UCSD-AML1 (cell line): Measurements from ENCODE around the gene HOXC4.
A peak's percentile ranks its signal among the peaks of the same experiment; 100 is the strongest.

ENCODE experiments used
- DNase-seq: peaks from one replicate; lab custom pipeline; 2025; ENCODE audit not compliant: unreplicated experiment; lab: John Stamatoyannopoulos, UW

The HOXC4 gene

DNA sequence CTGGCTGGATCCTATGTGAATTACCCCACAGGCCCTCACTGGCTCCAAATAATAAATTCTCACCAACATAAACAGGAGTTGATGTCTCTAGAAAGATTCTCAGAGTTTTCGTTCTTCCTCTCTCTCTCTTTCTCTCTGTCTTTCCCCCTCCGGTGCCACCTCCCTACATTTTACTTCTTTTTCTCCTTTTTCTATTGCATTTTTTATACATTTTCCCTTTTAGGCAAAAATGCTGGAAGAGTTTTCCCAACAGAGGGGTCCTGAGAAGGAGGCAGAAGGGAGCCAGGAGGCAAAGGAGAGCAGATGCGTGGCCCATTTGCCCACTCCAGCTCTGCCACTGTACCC, 26.2 kb upstream of the HOXC4 start:
- no peak for DNase-seq

DNA sequence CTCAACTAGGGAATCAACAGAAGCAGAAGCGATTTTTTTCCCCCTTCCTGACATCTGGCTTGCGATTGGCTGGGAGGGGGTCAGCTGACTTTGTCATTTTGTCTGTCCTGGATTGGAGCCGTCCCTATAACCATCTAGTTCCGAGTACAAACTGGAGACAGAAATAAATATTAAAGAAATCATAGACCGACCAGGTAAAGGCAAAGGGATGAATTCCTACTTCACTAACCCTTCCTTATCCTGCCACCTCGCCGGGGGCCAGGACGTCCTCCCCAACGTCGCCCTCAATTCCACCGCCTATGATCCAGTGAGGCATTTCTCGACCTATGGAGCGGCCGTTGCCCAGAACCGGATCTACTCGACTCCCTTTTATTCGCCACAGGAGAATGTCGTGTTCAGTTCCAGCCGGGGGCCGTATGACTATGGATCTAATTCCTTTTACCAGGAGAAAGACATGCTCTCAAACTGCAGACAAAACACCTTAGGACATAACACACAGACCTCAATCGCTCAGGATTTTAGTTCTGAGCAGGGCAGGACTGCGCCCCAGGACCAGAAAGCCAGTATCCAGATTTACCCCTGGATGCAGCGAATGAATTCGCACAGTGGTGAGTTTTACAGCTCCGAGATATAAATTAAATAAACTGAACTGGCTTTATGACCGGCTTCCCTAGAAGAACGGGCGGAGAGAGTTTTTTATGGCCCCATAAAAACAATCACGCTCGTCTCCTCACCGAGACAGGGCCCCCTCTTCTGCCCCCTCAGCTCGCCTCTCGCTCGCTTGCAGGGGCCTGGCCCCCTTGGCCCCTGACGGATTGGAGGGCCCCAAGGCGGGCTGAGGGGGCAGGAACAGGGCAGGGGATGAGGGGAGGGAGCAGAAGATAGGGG, 25.1 kb upstream of the HOXC4 start, which contains the start of gene HOXC6:
Gene HOXC6, plus strand, starts transcription at position 127 of the 888 bp plus-strand sequence. Its CDS starts 82 bp downstream, at position 209.
- no peak for DNase-seq

DNA sequence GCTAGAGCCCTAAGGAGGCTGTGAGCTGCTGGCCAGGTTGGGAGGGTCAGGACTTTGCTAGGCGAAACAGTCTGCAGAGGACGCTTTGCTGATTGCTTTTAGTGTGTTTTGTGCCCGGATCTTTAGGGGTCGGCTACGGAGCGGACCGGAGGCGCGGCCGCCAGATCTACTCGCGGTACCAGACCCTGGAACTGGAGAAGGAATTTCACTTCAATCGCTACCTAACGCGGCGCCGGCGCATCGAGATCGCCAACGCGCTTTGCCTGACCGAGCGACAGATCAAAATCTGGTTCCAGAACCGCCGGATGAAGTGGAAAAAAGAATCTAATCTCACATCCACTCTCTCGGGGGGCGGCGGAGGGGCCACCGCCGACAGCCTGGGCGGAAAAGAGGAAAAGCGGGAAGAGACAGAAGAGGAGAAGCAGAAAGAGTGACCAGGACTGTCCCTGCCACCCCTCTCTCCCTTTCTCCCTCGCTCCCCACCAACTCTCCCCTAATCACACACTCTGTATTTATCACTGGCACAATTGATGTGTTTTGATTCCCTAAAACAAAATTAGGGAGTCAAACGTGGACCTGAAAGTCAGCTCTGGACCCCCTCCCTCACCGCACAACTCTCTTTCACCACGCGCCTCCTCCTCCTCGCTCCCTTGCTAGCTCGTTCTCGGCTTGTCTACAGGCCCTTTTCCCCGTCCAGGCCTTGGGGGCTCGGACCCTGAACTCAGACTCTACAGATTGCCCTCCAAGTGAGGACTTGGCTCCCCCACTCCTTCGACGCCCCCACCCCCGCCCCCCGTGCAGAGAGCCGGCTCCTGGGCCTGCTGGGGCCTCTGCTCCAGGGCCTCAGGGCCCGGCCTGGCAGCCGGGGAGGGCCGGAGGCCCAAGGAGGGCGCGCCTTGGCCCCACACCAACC, 23.9 kb upstream of the HOXC4 start:
- DNase-seq: no peak

GRCh38 chr12:54030442-54030801, 23.2 kb upstream of the HOXC4 start:
- no peak for DNase-seq

GRCh38 chr12:54030889-54031471, 22.7 kb upstream of the HOXC4 start:
- DNase-seq: no peak

- DNase-seq: no peak
These were observed 22.2 kb upstream of the HOXC4 start for GRCh38 chr12:54031480-54031879.

DNA sequence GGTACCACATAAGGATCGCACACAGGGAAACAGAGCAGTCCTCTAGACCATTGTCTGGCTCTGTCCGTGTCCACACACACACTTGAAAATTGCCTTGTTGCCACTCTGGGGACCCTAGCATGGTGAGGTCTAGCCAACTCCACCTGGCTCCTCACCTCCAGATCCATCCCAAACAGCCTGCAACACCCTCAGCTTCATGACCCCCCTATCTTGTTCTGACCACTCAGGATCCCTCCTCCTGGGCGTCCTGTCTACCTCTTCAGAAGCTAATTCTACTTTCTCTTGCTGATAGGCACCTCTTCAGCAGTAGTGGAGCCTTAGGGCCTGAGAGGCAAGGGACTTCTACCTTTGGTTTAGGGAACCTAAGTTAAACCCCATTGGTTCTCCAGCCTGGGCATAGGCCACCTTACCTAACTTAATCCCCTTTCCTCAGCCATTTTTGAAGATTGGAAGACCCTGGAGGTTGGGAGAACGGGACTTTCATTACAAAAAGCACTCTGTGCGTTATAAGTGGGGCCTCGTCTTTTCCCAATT, 21.5 kb upstream of the HOXC4 start:
- DNase-seq: no peak

DNA sequence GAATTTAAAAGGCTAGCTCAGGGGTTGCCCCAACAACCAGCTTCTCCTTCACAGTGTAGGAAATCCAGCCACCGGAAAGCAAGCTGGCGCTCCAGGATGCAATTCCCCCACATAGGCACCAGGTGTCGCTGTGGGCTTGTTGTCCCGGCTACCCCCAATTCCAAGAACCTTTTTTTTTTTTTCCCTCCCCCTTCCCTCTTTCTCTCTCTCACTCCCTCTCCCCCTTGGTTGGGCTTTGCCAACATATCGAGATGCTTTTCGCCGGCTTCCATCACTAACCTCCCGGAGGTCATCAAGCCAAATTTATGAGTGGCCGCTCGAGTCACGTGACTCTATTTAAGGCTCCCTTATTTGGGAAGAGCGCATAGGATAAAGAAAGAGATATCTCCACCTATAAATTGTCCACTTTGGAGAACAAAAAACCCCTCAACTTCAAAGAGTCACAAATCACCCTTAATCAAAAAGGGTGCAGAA, 21.0 kb upstream of the HOXC4 start, which contains the start of gene HOXC5:
Gene HOXC5, plus strand, starts transcription at position 424 of the 474 bp plus-strand sequence. CDS start 73 bp downstream, outside the sequence.
- DNase-seq: peak; percentile 62

GRCh38 chr12:54033106-54033979, 20.3 kb upstream of the HOXC4 start:
- no peak for DNase-seq

DNA sequence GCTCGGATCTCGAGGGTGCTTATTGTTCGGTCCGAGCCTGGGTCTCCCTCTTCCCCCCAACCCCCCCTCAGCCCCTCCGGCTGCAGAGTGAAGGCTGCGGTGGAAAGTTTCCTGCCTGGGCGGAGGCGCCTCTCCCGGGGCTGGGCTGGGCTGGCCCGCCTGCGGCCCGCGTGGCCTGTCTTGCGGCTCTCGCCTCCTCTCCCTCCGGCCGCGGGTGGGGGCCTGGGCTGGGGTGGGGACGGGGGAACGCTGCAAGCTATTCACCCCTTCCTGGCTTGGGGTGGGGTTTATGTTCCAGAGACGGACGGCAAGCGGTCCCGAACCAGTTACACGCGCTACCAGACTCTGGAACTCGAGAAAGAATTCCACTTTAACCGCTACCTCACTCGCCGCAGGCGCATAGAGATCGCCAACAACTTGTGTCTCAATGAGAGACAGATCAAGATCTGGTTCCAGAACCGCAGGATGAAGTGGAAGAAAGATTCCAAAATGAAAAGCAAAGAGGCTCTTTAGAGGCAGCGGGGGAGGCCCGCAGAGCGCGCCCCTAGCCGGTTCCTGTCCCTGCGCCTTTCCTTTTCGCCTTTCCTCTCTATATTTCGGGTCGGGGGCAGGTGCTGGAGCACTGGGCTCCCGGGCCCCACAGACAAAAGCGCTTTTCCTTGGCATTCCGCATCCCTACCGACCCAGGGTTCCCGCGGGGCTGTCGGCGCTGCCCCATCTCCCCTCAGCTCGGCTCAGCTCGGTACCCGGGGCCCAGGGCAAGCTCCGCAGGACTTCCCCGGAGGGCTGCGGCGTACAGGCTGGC, 19.5 kb upstream of the HOXC4 start:
- DNase-seq: no peak

GRCh38 chr12:54034785-54035310, 18.8 kb upstream of the HOXC4 start:
- DNase-seq: no peak

DNA sequence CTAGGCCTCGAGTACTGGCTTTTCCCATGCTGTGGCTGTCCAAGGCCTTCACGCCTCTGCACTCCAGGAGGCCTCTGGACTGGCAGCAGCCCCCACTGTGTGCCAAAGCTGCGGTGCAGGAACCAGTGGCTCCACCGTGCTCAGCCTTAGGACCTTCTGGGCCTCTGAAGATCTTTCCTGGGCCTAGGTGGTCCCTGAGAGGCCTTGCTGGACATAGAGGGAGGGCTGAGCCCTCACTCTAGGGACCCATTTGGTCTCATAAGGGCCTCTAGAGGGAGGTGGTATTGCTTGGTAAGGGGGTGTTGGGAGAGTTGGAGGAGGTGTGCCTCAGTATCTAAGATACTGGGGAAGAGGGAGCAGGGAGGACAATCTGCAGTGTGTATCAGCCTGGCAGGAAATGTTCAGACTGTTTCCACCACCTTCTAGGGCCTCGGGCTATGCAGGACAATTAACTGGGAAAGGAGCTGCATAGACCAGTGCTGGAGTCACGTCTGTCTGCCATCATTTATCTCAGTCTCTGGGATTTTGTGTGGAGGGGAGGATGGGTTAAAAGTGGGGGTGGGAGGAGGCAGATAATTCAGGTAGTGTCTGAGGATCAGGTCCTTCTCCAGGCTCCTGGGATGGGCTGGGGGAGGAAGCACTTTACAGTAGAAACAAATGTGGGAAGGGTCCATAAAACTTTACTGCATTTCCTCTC, 17.9 kb upstream of the HOXC4 start:
- no peak for DNase-seq

- DNase-seq: no peak
These were observed 16.8 kb upstream of the HOXC4 start for GRCh38 chr12:54036620-54037359.

GRCh38 chr12:54037360-54038283, 16.0 kb upstream of the HOXC4 start:
- no peak for DNase-seq

DNA sequence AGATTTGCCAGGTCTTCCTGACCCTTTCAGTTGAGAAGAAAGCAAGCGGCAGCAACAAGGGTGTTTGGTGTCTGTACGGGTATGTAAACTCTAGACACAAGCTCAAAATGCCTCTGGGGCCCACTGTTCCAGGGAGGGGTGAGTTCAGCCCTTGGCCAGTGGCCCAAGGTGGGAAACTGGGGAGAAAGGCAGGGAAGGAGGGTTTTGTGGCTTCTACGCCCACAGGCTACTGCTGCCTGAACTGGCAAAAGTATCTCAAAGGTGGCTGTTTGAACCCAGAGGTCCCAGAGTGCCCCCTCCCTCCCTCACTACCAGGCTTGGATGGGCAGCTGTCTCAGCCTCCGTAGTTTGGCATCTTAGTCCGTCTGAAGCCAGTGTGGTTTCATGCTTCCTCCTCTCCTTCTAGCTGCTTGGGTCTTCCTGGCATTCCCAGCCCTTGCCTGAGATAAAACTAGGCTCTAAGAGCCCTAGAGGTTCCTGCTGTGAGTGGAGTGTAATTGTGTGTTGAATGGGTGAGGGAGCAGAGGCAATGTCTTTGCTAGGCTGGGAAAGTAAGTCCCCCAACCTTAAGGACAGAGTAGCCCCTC, 15.3 kb upstream of the HOXC4 start:
- no peak for DNase-seq

DNA sequence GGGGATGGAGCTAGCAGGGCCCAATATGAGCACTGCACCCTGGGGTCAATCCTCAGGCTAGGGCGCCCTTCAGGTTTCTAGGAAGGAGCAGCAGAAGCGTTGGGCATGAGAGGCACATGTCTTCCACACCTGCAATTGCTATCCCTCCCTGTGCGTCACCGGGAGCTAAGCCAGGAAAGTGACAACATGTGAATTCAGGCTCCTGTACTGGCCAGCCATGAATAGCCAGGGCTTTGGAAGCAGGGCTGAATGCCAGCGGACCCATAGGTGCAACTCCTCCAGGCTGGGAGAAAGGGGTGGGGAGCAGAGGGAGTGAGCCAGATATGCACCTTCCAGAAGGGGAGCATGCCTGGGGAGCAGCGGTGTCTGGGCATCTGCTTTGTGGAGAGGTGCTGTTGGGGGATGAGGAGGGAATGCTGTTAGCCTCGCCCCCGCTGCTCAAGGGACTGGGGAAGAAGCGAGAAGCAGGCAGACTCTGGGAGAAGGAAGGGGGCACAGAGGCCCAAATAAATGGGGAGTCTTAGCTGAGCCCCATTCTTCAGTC, 14.7 kb upstream of the HOXC4 start:
- no peak for DNase-seq
